Activated CD4-positive, alpha-beta T cell treated with anti-CD3 and anti-CD28 coated beads, Interleukin-2, Interleukin-6, amounts not matched to agents 100 ng/mL and 50 ng/mL, durations not matched to agents 16 hours and 8 hours (primary cell): ENCODE data around the gene GK2.

Source experiments
- DNase-seq: peaks from one replicate; pipeline ENCODE4 v3.0.0-alpha.2; 2020

Gene GK2

DNA sequence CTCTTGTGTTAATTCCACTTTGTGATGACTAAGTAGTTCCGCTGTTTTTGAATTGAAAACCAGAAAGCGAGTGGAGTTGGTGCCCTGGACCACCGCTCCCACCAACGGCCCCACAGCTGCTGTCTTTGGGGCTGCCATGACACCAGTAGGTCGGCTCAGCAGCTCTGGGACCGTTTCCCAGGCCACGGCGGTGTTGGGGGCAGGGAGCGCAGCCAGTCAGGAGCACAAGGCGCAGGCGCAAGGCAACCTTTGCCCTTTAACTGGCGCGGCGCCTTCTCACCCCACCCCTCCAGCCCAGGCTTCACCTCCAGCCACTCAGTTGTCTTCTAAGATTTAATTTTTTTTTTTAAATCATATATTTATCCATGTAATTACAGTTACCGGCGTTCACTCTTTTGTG, at the start of gene GK2:
GK2 (minus strand) TSS at position 166 of the 400 bp plus-strand sequence; CDS start at position 138, 28 bp downstream.
- no peak for DNase-seq

DNA sequence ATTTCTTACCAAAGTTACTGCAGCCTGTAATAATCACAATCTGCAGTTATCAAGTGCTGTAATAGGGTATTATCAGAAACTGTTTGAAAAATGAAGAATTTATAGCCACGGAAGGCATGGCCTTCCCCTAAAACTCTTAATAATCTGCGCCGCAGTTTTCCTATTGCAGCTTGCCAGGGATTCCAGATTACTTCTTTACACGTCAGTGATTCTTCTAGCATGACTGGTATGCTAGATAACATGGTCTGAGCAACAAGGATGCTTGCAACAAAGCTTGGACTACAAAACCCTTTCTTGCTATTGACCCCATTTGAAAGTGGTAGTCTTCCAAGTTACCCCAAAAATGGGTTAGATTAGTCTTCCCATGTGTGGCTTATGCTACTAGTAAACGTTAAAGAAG, 47.2 kb upstream of the GK2 start:
- DNase-seq: no peak

DNA sequence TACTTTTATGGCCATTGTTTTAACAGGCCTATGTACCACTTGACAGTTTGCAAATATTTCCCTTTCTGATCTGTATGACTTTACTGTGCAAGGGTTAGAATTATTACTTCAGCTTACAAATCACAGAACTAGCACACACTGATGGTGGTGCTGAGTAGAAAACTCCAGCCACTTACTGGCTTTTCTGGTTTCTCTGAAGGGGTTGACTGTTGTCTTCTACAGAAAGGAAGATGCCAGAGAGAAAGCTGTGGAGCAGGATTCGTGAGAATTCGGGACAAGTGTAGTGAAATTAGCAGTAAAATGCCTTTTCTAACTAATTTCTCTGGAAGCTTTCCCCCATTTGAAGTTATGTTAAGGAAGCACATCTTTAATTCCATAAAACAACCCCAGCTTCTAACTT, 46.6 kb upstream of the GK2 start:
- no peak for DNase-seq

DNA sequence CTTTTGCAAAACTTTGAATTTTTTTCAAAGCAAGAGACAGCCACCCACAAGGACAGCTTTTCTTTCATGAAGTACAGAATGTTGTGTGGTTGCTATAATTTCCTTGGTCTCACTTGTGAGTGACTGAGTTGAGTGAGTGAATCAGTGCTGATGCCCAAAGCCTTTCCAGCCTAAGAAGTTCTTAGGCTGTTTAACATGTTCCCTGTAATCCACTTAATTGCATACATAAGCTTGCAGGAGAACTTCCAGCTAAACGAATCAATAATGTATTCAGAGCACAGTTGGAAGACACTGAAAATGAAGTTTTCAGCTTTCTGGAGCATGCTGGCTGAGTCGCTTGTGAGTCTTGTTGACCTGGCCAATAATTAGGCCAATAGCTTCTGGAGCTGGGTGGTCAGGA, 42.0 kb upstream of the GK2 start:
- DNase-seq: no peak

DNA sequence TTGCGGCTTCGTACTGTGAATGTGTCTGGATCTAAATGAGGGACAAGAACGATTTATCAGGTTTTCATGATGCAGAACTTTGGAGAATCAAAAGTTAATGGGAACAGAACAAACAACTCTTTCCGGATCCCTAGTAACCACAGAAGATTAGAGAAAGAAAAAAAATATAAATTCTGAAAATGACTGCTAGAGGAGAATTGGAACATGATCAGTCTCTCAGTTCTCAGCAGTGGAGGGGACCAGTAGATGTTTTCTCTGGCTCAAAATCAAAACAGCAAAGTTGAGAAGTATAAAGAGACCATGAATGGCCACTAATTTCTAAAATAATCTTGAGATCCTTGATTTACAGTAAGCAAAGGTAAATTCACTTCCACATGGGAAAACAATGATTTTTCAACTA, 38.1 kb upstream of the GK2 start:
- no peak for DNase-seq

DNA sequence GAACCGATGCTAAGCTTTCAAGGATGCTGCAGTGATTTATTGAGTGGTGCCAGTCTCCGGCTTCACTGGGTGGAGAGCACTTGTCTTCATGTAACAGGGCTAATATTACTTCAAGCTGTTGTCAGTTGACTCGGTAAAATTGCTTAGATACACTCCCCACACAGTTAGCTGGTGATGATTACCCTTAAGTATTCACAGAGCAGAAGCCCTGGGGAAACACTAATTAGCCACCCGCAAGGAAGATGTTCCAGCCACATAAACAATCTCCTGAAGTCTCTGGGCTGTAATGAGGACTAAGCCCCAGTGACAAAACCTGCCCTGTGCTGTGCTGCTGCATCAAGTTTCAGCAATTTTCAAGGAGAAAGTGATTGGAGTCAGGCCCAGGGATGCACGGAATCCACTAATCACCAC, 37.3 kb upstream of the GK2 start:
- no peak for DNase-seq

DNA sequence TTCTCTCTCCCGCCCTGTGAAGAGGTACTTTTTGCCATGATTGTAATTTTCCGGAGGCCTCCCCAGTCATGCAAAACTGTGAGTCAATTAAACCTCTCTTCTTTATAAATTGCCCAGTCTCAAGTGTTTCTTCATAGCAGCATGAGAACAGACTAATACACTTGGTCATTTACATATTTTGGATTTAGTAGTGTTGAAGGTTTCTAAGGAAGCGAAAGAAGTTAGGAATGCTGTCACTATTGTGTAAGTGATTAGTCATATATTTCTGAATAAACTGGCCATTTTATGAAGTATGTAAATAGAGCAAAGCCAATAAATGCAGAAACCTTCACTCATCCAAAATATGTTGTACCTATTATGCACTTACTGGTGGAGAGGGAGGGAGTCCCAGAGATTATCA, 34.4 kb upstream of the GK2 start:
- DNase-seq: no peak

DNA sequence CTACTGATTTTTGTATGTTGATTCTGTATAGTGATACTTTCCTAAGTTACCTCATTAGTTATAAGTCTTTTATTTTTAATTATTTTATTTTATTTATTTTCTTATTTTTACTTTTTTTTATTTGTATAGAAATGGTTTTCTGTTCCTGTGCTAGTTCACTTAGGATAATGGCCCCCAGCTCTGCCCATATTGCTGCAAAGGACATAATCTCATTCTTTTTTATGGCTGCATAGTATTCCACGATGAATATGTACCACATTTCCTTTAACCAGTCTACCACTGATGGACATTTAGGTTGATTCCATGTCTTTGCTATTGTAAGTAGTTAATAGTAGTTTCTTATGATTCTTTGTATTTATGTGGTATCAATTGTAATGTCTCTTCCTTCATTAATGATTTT, 31.5 kb upstream of the GK2 start:
- DNase-seq: no peak

DNA sequence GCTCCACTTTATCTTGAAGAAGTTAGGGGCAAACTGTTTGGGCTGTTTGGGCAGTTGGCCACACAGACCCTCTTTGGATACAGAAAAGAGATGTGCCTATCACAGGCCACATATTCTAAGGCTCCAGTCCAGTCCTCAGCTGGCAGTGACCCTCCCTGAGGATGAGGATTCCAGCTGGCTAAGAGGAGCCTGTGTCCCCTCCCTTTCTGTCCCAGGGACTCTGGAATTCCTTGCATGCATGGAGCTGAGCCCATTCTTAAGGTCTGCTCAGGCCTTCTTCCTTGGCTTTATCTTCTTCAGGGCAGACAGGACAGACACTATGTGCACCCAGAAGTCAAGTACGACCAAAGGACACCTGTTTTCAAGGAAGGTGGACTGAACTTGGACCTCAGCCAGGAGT, 23.8 kb upstream of the GK2 start:
- DNase-seq: no peak

DNA sequence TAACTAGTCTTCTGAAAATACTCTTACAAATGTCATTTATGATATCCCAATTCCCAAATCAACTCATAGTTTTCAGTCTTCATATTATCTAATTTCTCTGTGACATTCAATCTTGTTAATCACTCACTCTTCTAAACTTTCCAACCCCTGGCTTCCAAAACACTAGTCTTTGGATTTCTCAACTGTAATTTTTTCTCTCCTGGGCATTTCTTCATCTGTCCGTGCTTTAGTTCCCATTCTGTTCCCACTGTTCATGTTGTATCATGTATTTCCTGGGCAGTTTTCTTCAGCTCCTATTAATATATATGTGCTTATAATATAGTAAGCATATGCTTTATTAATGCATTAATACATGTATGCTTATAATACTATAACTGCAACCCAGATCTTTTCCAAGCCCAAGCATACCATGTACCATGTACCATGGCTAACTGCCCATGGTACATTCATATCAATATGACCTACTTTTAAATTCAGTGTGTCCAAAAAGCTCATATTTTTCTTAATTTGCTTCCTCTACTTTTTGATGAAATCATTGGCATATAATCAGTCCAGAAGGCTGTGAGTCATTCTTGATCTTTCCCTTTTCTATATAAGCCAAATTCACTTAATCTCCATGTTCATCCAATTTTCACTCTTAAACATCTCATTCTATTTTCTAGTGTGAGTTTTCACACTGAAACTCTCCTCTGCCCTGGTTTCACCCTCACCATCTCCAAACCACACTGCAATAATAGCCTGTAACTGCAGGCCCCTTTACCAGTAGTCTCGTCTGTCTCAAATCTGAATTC, 21.3 kb upstream of the GK2 start:
- DNase-seq: no peak

DNA sequence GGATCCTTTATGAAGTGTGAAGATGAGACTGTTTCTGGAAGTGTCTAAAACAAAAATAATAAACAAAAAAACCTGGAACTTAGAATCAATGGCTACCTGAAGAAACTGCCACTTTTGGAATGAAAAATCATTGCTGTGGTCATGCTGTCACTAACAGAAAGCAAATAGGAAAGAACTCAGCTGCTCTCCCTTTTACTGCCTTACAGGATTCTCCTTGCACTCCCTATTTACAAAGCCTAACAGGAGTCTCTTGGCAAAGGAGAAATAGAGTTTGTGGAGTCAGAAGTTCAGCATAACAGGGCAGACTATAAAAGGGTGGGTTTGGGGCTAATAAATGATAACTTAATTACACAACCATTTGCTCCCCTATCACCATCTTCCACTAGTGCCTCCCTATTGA, 19.0 kb upstream of the GK2 start:
- DNase-seq: no peak

DNA sequence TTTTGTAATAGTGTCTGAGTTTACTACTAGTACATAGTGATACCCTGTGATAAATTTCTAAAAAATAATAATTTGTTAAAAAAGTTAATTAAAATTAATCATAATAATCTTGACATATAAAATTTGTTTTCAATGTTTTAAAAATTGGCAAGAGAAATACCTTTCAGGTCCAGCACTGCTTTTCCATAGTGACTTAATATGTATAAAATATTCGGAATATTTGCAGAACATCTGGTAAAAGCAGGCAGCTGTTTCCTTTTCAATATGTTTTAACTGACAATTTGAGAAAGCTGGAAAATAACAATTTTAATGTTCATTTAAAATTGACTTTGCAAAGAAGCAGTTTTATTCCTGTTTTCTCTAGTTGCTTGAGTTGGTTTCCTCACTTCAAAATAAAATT, 17.6 kb upstream of the GK2 start:
- no peak for DNase-seq

DNA sequence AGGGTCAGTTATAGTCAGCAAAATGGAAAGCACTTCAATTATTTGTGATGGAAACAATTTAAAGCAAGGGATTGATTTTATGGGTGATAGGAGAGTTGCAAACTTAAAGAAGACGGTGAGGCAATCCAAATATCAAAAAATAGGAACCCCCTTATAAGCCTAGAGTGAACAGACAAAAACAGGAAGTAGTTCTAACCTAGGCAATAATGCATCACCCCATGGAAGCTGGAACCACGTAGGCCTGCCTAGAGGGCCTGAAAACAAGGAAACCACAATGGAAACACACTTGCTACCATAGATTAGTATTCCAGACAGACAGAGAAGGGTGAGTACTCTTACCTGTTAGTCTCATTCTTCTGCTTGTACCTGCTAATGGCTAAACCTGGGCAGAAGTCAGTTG, 13.5 kb upstream of the GK2 start:
- DNase-seq: no peak

DNA sequence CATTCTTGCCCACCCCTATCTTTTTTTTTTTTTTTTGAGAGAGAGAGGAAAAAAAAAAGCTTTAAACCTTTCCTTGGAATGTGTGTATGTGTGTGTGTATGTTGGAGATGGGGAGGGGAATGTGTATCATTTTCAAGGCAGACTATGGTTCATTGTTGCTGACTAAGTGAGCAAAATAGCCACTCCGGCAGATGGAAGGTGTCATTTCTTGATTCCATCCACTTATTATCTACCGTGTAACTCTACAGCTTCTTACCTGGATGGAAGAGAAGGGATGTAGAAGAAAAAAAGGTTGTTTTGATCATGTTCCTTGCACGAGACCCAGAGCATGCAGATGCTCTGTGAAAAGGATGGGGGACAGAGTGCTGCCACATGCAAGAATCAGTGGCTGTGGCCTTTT, 5.9 kb upstream of the GK2 start:
- no peak for DNase-seq

DNA sequence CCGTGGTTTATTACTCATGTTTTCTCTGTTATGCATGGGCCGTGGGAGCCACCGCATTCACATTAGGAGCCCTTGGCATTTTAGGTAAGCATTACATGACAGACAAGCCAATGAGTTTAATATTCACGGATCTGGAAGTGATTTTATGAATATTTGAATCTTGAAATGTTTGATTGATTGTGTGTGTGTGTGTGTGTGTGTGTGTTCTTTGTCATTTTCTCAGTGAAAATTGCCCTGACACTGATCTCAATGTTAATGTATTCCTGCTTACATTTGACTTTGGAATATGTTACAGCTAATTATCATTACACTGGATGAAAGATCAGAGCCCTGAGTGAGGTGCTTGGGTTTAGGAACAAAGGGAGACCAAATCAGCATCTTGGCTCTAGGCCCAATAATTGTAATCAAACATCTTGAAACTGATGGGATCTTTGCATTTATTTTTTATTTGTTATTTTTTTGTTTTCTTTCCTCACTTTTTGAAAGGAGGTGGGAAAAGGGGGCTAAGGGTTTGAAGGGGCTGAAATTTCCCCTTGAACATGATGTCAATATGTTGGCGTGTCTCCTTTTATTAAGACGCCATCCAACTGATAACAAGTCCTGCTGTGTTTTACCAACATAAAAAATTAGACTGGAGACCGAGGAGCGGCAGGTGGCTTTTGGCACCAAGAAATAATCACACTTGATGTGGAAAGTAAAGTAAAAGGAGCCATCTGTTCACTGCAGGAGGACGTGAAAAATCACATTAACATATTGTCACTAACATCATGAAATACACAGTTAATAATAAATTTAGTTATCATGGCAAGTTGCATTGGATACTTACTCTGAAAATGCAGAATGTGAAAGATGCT, 5.2 kb upstream of the GK2 start:
- no peak for DNase-seq

DNA sequence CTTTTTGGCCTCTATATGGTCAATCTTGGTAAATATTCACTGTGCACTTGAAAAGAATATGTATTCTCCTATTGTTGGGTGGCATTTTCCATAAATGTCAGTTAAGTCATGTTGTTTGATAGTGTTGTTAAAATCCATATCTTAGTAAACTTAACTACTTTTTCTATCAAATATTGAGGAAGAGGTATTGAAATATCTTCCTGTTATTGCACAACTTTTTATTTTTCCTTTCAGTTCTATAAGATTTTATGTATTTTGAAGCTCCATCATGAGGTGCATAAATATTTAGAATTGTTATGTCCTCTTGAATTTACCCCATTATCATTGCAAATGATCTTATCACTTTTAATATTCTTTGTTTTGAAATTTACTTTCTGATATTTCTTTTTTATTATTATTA, 3.4 kb downstream of the GK2 start:
- DNase-seq: no peak

DNA sequence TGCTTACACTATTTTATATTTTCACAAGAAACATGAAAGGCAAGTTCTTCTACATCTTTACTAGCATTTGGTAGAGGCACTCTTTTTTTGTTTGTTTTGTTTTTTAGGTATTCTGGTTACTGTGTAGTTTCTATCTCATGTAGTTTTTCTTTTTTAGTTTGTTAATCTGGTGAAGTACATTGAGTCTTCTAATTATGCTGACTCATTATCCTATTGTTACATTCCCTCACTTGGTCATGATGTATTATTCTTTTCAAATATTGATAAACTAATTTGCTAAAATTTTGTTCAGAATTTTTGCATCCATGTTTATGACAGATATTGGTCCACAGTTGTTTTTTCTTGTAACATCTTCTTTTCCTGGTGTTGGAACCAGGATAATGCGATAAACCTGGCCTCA, 4.7 kb downstream of the GK2 start:
- no peak for DNase-seq

DNA sequence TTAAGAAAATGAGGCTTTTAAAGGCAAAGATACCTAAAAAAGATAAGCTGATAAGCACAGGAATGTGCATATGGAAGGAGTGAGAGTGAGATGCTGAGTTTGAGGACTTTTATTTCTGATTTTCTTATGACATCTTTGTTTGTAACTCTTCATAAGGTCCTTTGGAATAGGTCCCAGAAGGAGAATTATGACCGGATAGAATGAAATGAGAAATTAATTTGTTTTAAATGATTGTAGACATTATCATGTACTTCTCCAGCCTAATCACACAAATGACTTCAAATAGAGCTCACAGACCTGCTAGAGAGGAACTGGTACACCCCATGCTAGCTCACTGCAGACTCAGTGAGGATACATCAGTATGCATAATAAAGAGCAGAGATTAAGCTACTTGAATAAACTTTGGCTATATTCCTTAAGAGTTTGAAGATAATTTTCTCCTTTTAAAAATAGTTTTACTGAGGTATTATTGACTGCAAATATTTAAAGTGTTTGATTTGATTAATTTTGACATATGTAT, 5.6 kb downstream of the GK2 start:
- no peak for DNase-seq

DNA sequence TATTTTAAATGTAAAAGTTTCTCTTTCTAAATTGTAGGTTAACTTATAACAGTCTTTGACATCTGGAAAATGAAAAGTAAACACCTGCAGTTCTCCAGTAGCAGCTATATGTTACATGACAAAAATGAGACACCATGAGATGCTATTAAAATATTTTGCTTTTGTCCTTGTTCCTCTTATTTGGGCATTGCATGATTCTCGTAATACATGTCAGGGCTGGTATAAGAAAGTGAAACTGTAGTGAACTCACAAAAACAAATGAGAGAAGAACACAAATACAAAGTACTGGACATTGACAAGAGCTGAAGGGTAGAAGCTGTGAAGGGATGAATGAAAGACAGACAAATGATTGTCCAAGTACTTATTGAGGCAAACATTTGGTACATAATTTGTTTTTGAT, 9.0 kb downstream of the GK2 start:
- DNase-seq: no peak

DNA sequence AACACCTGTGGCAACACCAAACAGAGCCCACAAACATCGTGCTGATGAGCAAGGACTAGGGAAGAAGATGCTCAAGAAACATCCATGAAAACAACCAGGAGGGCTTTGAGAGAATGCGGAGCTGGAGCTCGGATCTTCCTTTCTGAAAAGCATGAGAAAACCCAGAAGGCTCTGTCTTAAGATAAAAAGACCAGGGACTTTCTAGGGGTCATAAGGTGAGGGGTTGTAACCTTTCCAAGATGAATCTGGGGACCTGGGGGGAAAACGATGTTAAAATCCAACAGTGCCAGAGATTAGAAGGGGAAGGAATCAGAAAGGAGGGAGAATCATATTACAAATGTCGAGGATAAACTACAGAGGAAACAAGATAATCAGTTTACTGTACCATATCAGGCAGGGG, 10.1 kb downstream of the GK2 start:
- DNase-seq: no peak

DNA sequence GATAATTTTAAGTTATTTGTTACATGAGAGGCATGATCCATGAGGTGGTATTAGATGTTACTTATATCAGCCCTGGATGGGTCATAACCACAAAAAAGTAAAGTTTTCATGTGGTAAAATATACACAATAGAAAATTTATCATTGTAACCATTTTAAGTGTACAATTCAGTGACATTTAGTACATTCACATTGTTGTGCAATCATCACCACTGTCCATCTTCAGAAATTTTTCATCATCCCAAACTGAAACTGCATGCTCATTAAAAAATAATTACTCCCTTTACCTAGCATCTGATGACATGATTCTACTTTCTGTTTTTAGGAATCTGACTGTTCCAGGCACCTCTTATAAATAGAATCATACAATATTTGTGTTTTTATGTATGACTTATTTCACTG, 11.2 kb downstream of the GK2 start:
- DNase-seq: no peak

DNA sequence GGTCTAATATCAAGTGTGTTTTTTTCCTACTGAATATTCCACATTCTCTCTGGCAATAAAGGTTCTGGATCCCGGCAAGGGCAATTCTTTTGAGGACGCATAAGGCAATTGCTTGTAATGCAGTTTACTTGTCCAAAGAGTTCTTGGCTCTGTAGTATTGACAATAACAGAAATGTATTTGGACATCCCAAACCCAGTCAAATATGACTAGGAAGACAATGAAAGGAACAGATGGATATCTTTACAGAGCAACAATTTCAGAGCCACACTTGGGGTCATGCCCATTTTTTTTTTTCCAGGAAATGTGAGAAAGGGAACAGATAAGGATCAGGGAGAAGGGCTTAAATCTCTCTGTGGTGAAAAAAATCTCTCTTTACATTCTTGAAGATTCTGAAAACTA, 12.2 kb downstream of the GK2 start:
- no peak for DNase-seq

DNA sequence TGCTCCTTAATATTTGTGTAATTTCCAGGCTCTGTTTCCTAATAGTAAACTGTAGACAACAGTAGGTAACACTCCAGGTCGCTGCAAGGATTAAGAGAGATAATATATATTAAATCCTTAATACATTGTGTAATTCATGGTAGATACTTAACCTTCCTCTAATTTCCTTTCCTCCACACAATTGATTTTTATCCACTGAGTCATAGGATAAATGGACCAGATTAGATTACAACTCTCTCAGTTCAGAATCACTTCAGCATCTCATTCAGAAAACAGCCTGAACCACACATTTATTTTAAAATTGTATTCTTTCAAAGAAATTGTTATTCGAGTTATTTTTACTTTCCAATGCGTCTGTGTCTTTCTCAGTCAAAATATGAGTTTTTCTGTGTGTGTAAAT, 17.1 kb downstream of the GK2 start:
- DNase-seq: no peak

DNA sequence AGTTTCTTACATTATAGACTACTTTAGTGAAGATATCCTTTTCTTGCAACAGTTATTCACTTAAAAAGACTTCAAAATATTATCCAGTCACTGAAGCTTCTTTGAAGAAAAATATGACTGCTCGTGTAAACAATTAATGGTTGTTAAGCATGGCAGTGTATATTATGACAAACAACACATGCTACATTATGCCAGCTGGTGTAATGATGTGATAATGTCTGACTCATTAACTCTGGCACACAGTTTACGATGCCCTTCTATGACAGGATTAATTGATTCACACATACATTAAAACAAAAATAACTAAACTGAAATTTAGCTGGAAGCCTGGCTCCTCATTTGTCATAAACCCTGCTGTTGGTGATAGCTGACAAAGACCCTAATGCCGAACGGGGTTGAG, 22.4 kb downstream of the GK2 start:
- DNase-seq: no peak
